H9 (cell line): ENCODE data around the gene CDH13. TPM values are rescaled to one million over a fixed set of nuclear protein-coding genes. Genes with fewer than 3 reads are reported as not detected.

Experiments
- DNase-seq: peaks from one replicate; pipeline ENCODE4 v3.0.0-alpha.2; 2017
- H2AFZ ChIP-seq: one replicate; pipeline ENCODE4 v1.6.1; 2013; ENCODE audit warnings: mild to moderate bottlenecking, low read length, control low read depth, moderate library complexity
- H2AK5ac ChIP-seq: 2 replicates; pipeline ENCODE4 v1.6.1; 2013; ENCODE audit warnings: low read length, control low read depth, mixed read lengths; ENCODE audit not compliant: insufficient read length
- H2BK120ac ChIP-seq: one replicate; pipeline ENCODE4 v1.6.1; 2013; ENCODE audit warnings: low read depth, mild to moderate bottlenecking, low read length, control low read depth, inconsistent platforms; ENCODE audit not compliant: poor library complexity, severe bottlenecking
- H2BK12ac ChIP-seq: 2 replicates; pipeline ENCODE4 v1.6.1; 2013; ENCODE audit warnings: low read length, control low read depth, mixed read lengths, low read depth; ENCODE audit not compliant: insufficient read length
- H2BK15ac ChIP-seq: 2 replicates; pipeline ENCODE4 v1.6.1; 2013; ENCODE audit warnings: low read depth, low read length, control low read depth
- H2BK20ac ChIP-seq: one replicate; pipeline ENCODE4 v1.6.1; 2013; ENCODE audit warnings: low read depth, mild to moderate bottlenecking, low read length, control low read depth, inconsistent platforms; ENCODE audit not compliant: poor library complexity, severe bottlenecking
- H2BK5ac ChIP-seq: 2 replicates; pipeline ENCODE4 v1.6.1; 2013; ENCODE audit warnings: low read length, control low read depth, mixed read lengths; ENCODE audit not compliant: insufficient read length
- H3K14ac ChIP-seq: 2 replicates; pipeline ENCODE4 v1.6.1; 2013; ENCODE audit warnings: low read length, control low read depth; ENCODE audit not compliant: insufficient read depth
- H3K18ac ChIP-seq: 2 replicates; pipeline ENCODE4 v1.6.1; 2013; ENCODE audit warnings: low read depth, mild to moderate bottlenecking, mixed read lengths, low read length, control low read depth; ENCODE audit not compliant: insufficient read length
- H3K23ac ChIP-seq: 2 replicates; pipeline ENCODE4 v1.6.1; 2013; ENCODE audit warnings: low read length, control low read depth, mixed read lengths, low read depth; ENCODE audit not compliant: insufficient read length
- H3K23me2 ChIP-seq: 2 replicates; pipeline ENCODE4 v1.6.1; 2013; ENCODE audit warnings: low read depth, mild to moderate bottlenecking, mixed read lengths, low read length, control low read depth; ENCODE audit not compliant: insufficient read length, poor library complexity, severe bottlenecking
- H3K27ac ChIP-seq: 2 replicates; pipeline ENCODE4 v1.5.1; 2013; ENCODE audit warnings: low read length, control low read depth, mixed read lengths, low read depth; ENCODE audit not compliant: insufficient read length
- H3K27me3 ChIP-seq: 2 replicates; pipeline ENCODE4 v1.6.1; 2013; ENCODE audit warnings: low read length, control low read depth, inconsistent platforms; ENCODE audit not compliant: insufficient read depth
- H3K4ac ChIP-seq: 2 replicates; pipeline ENCODE4 v1.6.1; 2013; ENCODE audit warnings: low read depth, mild to moderate bottlenecking, control low read depth, inconsistent platforms, low read length, moderate library complexity
- H3K4me1 ChIP-seq: 2 replicates; pipeline ENCODE4 v1.6.1; 2013; ENCODE audit warnings: low read length, control low read depth, inconsistent platforms; ENCODE audit not compliant: insufficient read depth
- H3K4me2 ChIP-seq: 2 replicates; pipeline ENCODE4 v1.6.1; 2013; ENCODE audit warnings: low read length, control low read depth, mixed read lengths; ENCODE audit not compliant: insufficient read length, insufficient read depth
- H3K56ac ChIP-seq: 2 replicates; pipeline ENCODE4 v1.6.1; 2013; ENCODE audit warnings: low read depth, mild to moderate bottlenecking, mixed read lengths, low read length, control low read depth; ENCODE audit not compliant: insufficient read length
- H3K79me1 ChIP-seq: 2 replicates; pipeline ENCODE4 v1.6.1; 2013; ENCODE audit warnings: low read depth, mild to moderate bottlenecking, moderate library complexity, low read length, control low read depth, inconsistent platforms; ENCODE audit not compliant: insufficient read depth, poor library complexity, severe bottlenecking
- H3K79me2 ChIP-seq: 2 replicates; pipeline ENCODE4 v1.6.1; 2013; ENCODE audit warnings: low read length, control low read depth, inconsistent platforms; ENCODE audit not compliant: insufficient read depth
- H3K9ac ChIP-seq: 2 replicates; pipeline ENCODE4 v1.6.1; 2013; ENCODE audit warnings: low read length, control low read depth, mixed read lengths; ENCODE audit not compliant: insufficient read length; ENCODE audit errors: extremely low read depth
- H3K9me3 ChIP-seq: one replicate; pipeline ENCODE4 v1.6.1; 2013; ENCODE audit warnings: low read depth, low read length, inconsistent platforms; ENCODE audit not compliant: control insufficient read depth
- H3T11ph ChIP-seq: one replicate; pipeline ENCODE4 v1.6.1; 2013; ENCODE audit warnings: mild to moderate bottlenecking, low read length, control low read depth, inconsistent platforms
- H4K20me1 ChIP-seq: one replicate; pipeline ENCODE4 v1.6.1; 2013; ENCODE audit not compliant: control insufficient read depth, insufficient read length, insufficient read depth
- H4K5ac ChIP-seq: 2 replicates; pipeline ENCODE4 v1.6.1; 2013; ENCODE audit warnings: low read depth, mild to moderate bottlenecking, mixed read lengths, low read length, control low read depth; ENCODE audit not compliant: insufficient read length
- H4K8ac ChIP-seq: replicated peaks from 2 replicates; pipeline ENCODE4 v1.6.1; 2013; ENCODE audit warnings: low read length, control low read depth, mixed read lengths, low read depth; ENCODE audit not compliant: insufficient read length
- H4K91ac ChIP-seq: 2 replicates; pipeline ENCODE4 v1.6.1; 2013; ENCODE audit warnings: low read depth, mild to moderate bottlenecking, moderate library complexity, mixed read lengths, low read length, control low read depth; ENCODE audit not compliant: insufficient read length
- H3K27ac Mint-ChIP-seq, 3 experiments: 2 replicates in 2 of 3; 3 replicates in 1 of 3; pipeline ENCODE4 v1.8.0; 2020 to 2021; ENCODE audit warnings: mixed read lengths in 3 of 3, mild to moderate bottlenecking in 1 of 3, moderate library complexity in 1 of 3
- H3K27me3 Mint-ChIP-seq: 2 replicates; pipeline ENCODE4 v1.8.0; 2021; ENCODE audit warnings: low read depth, mild to moderate bottlenecking, moderate library complexity, mixed read lengths
- H3K36me3 Mint-ChIP-seq, 3 experiments: 2 replicates in 2 of 3; 3 replicates in 1 of 3; pipeline ENCODE4 v1.8.0; 2020 to 2021; ENCODE audit warnings: low read depth in 3 of 3, mixed read lengths in 3 of 3; ENCODE audit not compliant: insufficient read depth in 1 of 3
- H3K4me1 Mint-ChIP-seq, 2 experiments: 2 replicates each; pipeline ENCODE4 v1.8.0; 2020; ENCODE audit warnings: mixed read lengths in 2 of 2
- H3K4me3 Mint-ChIP-seq, 2 experiments: 2 replicates in 1 of 2; 3 replicates in 1 of 2; pipeline ENCODE4 v1.8.0; 2020 to 2021; ENCODE audit warnings: mild to moderate bottlenecking in 2 of 2, mixed read lengths in 2 of 2, moderate library complexity in 1 of 2
- H3K9me3 Mint-ChIP-seq, 2 experiments: 2 replicates in 1 of 2; 3 replicates in 1 of 2; pipeline ENCODE4 v1.8.0; 2020; ENCODE audit warnings: mild to moderate bottlenecking in 2 of 2, mixed read lengths in 2 of 2, moderate library complexity in 1 of 2
- WGBS: extraction: QIAGEN DNeasy Blood & Tissue Kit; methylation state at CpG from one replicate; pipeline ENCODE4 v1.1.7; 2013; ENCODE audit warnings: missing lambda C conversion rate, low lambda C conversion rate, mixed read lengths; ENCODE audit not compliant: insufficient read length; ENCODE audit errors: extremely low coverage; 5-methylcytosine and 5-hydroxymethylcytosine counted together
- total RNA-seq: library from RNA; stranded (reverse); gene quantifications from 2 replicates; pipeline ENCODE4 v1.2.1, GENCODE V29; 2021
- TF ChIP-seq, protein P1 (sequence below): fragments of 200-600 bp; sonication (generic); conservative IDR thresholded peaks from 3 replicates; pipeline ENCODE4 v1.8.0; 2021; ENCODE audit warnings: antibody characterized with exemption, mild to moderate bottlenecking

The CDH13 gene
- total RNA-seq, 1 experiment from 2014 or later, result 1.5 TPM

DNA sequence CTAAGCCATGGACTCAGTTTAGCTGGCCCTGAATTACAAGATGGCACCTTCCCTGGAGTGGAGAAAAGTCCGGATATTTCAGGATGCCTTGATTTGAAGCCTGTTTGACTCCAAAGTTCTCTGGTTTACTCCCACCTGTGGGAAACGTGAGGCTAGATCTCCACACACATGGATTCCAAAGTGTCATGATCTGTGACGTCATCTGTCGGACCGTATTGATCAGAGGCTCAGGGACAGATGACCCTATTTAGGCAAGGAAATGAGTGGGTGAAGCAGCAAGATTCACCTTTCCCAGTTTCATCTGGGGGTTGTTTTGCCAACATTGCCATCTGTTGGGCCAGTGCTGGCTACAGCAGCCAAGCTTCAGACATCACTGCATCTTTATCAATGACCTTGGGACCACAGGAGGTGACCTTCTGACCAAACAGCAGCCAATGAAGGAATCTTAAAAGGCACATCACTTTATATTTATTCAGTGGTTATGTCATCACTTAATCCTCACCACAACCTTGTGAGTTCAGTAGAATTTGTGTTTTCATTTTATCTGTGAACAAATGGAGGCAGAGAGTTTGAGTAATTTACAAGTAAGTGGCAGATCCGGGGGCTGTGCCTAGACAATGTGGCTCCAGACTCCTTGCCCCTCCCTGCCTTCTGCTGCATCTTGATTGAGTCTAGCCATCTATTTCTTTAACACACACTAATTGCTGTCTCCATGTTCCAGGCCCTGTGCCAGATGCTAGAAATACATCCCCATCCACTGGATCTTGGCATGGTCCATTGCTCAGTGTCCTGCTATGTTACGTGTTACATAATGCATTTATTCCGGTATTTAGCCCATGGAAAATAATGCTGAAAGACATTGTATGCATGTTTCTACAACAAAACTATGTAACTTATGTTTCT is 1.5 kb upstream of the CDH13 start:
- no peak overlapping the region for H3T11ph ChIP-seq
- peak overlapping the region; percentile 63 for H4K8ac ChIP-seq
- H3K79me2 ChIP-seq, result no peaks in the 10 kb centered on the region
- DNase-seq, result no peak
- H2AK5ac ChIP-seq, result no peak overlapping the region
- H4K91ac ChIP-seq, result no peak overlapping the region
- no peak overlapping the region for H3K9ac ChIP-seq
- no peak overlapping the region for H3K27ac ChIP-seq
- peaks cover 10% of the 10 kb centered on the region for H3K4me1 ChIP-seq
- H4K5ac ChIP-seq, result no peak overlapping the region
- H2BK20ac ChIP-seq, result no peak overlapping the region
- Mint-ChIP-seq H3K36me3 (no peaks in the 10 kb centered on the region; a peak in 1 of 7 replicates), H3K27ac (no peak overlapping the region), H3K27me3 (peaks cover 61% of the 10 kb centered on the region), H3K4me1 (peaks cover 26 to 30% of the 10 kb centered on the region in 2 experiments), H3K4me3 (no peak overlapping the region), H3K9me3 (no peaks in the 10 kb centered on the region)
- no peak overlapping the region for H2BK15ac ChIP-seq
- H2BK12ac ChIP-seq, result no peak overlapping the region
- peaks cover 17% of the 10 kb centered on the region for H3K23me2 ChIP-seq
- TF ChIP-seq, protein P1, sequence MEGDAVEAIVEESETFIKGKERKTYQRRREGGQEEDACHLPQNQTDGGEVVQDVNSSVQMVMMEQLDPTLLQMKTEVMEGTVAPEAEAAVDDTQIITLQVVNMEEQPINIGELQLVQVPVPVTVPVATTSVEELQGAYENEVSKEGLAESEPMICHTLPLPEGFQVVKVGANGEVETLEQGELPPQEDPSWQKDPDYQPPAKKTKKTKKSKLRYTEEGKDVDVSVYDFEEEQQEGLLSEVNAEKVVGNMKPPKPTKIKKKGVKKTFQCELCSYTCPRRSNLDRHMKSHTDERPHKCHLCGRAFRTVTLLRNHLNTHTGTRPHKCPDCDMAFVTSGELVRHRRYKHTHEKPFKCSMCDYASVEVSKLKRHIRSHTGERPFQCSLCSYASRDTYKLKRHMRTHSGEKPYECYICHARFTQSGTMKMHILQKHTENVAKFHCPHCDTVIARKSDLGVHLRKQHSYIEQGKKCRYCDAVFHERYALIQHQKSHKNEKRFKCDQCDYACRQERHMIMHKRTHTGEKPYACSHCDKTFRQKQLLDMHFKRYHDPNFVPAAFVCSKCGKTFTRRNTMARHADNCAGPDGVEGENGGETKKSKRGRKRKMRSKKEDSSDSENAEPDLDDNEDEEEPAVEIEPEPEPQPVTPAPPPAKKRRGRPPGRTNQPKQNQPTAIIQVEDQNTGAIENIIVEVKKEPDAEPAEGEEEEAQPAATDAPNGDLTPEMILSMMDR, result peak; percentile 33; the same call in 1 of the 3 replicates
- H2BK120ac ChIP-seq, result no peak overlapping the region
- H2BK5ac ChIP-seq, result no peak overlapping the region
- no peak overlapping the region for H3K4ac ChIP-seq
- H3K23ac ChIP-seq, result no peak overlapping the region
- H3K56ac ChIP-seq, result no peak overlapping the region
- no peaks in the 10 kb centered on the region for H4K20me1 ChIP-seq
- H3K79me1 ChIP-seq, result no peaks in the 10 kb centered on the region
- H3K14ac ChIP-seq, result no peak overlapping the region
- no CpG with 5 or more reads among the region's 8 CpGs for WGBS
- no peak overlapping the region for H3K4me2 ChIP-seq
- H2AFZ ChIP-seq, result no peak overlapping the region
- H3K9me3 ChIP-seq, result no peaks in the 10 kb centered on the region
- H3K27me3 ChIP-seq, result peaks cover 24% of the 10 kb centered on the region; the same call in 1 of the 2 replicates
- H3K18ac ChIP-seq, result no peak overlapping the region
